OCI-LY7 (cell line): ENCODE measurements around the gene GALNT9.

Experiments
- EZH2phosphoT487 ChIP-seq: fragments of 200-600 bp; sonication (generic); IDR thresholded peaks from 2 replicates; pipeline ENCODE4 v1.6.1; 2018; ENCODE audit warnings: low read depth, borderline replicate concordance, mild to moderate bottlenecking, mixed run types, antibody characterized with exemption, low read length, moderate library complexity, mixed read lengths
- TF ChIP-seq, protein P1 (sequence below): fragments of 200-600 bp; sonication (generic); conservative IDR thresholded peaks from 2 replicates; pipeline ENCODE4 v1.5.1; 2014; ENCODE audit warnings: mild to moderate bottlenecking, antibody characterized with exemption, low read length, moderate library complexity, mixed read lengths

DNA sequence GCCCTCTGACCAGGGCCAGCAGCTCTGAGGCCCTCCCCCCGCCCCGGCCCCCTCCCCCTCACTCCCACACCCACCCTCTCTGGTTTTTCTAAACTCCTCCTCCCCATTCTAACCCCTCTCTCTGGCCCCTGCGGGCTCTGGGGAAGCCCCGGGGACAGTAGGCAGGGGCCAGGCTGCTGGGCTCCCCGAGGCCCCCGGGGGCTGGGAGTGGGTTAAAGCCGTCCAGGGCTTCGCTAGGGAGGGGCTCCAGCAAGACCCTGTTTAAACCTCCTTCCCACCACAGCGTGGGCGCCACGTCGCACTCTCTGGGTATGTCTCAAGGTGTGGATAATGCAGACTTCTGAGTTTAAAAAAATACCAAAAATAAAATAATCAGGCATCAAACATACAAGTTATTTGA, 51.4 kb downstream of the GALNT9 start:
- TF ChIP-seq, protein P1, sequence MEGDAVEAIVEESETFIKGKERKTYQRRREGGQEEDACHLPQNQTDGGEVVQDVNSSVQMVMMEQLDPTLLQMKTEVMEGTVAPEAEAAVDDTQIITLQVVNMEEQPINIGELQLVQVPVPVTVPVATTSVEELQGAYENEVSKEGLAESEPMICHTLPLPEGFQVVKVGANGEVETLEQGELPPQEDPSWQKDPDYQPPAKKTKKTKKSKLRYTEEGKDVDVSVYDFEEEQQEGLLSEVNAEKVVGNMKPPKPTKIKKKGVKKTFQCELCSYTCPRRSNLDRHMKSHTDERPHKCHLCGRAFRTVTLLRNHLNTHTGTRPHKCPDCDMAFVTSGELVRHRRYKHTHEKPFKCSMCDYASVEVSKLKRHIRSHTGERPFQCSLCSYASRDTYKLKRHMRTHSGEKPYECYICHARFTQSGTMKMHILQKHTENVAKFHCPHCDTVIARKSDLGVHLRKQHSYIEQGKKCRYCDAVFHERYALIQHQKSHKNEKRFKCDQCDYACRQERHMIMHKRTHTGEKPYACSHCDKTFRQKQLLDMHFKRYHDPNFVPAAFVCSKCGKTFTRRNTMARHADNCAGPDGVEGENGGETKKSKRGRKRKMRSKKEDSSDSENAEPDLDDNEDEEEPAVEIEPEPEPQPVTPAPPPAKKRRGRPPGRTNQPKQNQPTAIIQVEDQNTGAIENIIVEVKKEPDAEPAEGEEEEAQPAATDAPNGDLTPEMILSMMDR: no peak
- no peak for TF ChIP-seq EZH2phosphoT487
